ENCODE results near the gene SPRN.

DNA sequence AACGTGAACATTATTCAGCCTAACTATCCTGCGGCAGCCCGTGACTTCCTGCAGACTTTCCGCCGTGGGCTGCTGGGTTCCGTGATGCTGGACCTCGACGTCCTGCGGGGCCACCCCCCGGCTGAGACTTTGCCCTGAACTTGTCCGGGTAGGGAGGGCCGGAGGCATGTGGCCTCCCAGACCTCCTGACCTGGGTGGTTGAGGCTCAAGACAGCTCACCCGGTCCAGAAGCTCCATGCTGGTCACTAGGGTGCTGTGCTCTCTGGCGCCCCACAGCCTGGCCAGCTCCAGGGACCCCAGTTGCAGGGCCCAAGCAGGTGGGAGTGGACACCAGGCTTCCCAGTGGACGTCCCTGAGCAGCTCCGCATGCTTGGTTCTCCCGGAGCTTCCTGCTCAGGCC, 4.4 kb downstream of the SPRN start:
- TF ChIP-seq, protein P1, sequence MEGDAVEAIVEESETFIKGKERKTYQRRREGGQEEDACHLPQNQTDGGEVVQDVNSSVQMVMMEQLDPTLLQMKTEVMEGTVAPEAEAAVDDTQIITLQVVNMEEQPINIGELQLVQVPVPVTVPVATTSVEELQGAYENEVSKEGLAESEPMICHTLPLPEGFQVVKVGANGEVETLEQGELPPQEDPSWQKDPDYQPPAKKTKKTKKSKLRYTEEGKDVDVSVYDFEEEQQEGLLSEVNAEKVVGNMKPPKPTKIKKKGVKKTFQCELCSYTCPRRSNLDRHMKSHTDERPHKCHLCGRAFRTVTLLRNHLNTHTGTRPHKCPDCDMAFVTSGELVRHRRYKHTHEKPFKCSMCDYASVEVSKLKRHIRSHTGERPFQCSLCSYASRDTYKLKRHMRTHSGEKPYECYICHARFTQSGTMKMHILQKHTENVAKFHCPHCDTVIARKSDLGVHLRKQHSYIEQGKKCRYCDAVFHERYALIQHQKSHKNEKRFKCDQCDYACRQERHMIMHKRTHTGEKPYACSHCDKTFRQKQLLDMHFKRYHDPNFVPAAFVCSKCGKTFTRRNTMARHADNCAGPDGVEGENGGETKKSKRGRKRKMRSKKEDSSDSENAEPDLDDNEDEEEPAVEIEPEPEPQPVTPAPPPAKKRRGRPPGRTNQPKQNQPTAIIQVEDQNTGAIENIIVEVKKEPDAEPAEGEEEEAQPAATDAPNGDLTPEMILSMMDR (conservative IDR thresholded peaks at IDR 0.05; ENCODE audit: low read length) = no peak
- no peak for TF ChIP-seq EZH2phosphoT487 (IDR thresholded peaks at IDR 0.05; ENCODE audit: borderline replicate concordance)
